ENCODE measurements around the gene LETM1. TPM values are rescaled to one million over a fixed set of nuclear protein-coding genes. Genes with fewer than 3 reads are reported as not detected.
A peak's percentile ranks its signal among the peaks of the same experiment; 100 is the strongest.

The LETM1 gene
- total and polyA plus RNA-seq, 2 of the 13 experiments (the other 11 are each of a cell fraction or from before 2014, with no cell fraction given) = 9.7 to 41.6 TPM

GRCh38 chr4:1797861-1798579 is 57.9 kb downstream of the LETM1 start (continued):
- no peak for TF ChIP-seq NFIC (IDR thresholded peaks at IDR 0.05; ENCODE audit: low read length)
- TF ChIP-seq IKZF1 (IDR thresholded peaks at IDR 0.05) = no peak
- TF ChIP-seq TRIM22 (IDR thresholded peaks at IDR 0.05) = no peak
- TF ChIP-seq ZBTB42 (CRISPR knock-in tag; IDR thresholded peaks at IDR 0.05) = no peak
- peak; percentile 34; the same call in 1 of the 2 replicates for TF ChIP-seq SNAI1 (CRISPR knock-in tag; IDR thresholded peaks at IDR 0.05; ENCODE audit: borderline replicate concordance)
- TF ChIP-seq JARID2 (CRISPR knock-in tag; IDR thresholded peaks at IDR 0.05; ENCODE audit: insufficient replicate concordance) = no peak
- no peak for TF ChIP-seq TEAD2 (CRISPR knock-in tag; IDR thresholded peaks at IDR 0.05)
- TF ChIP-seq SIN3A (IDR thresholded peaks at IDR 0.05; ENCODE audit: borderline replicate concordance, low read depth, low read length) = 0 out of 2 replicates have a peak, but pooled peaks have one; percentile 59
- TF ChIP-seq MIER3 (CRISPR knock-in tag; IDR thresholded peaks at IDR 0.05; ENCODE audit: borderline replicate concordance) = no peak
- TF ChIP-seq HNRNPUL1 (IDR thresholded peaks at IDR 0.05; ENCODE audit: low read depth, low read length) = no peak
- no peak for TF ChIP-seq ZFP36L2 (CRISPR knock-in tag; IDR thresholded peaks at IDR 0.05)
- TF ChIP-seq PRPF4 (IDR thresholded peaks at IDR 0.05; ENCODE audit: low read depth, low read length, poor library complexity, severe bottlenecking) = no peak
- TF ChIP-seq ZSCAN20 (CRISPR knock-in tag; IDR thresholded peaks at IDR 0.05; ENCODE audit: borderline replicate concordance) = no peak
- TF ChIP-seq TFE3 (CRISPR knock-in tag; IDR thresholded peaks at IDR 0.05) = no peak
- TF ChIP-seq IKZF5 (CRISPR knock-in tag; IDR thresholded peaks at IDR 0.05) = peak; percentile 39; the same call in 1 of the 2 replicates
- no peak for TF ChIP-seq BCLAF1 (IDR thresholded peaks at IDR 0.05)
- TF ChIP-seq MXD1 (CRISPR knock-in tag; IDR thresholded peaks at IDR 0.05) = peak; percentile 7; the same call in 1 of the 2 replicates
- peak; percentile 21; the same call in 1 of the 2 replicates for TF ChIP-seq KDM3A (CRISPR knock-in tag; IDR thresholded peaks at IDR 0.05; ENCODE audit: low read depth)
- no peak for TF ChIP-seq POLR2AphosphoS5 (IDR thresholded peaks at IDR 0.05; ENCODE audit: low read depth, low read length)
- TF ChIP-seq ZNF354B (CRISPR knock-in tag; IDR thresholded peaks at IDR 0.05) = no peak
- no peak for TF ChIP-seq ZNF326 (CRISPR knock-in tag; IDR thresholded peaks at IDR 0.05; ENCODE audit: borderline replicate concordance)
- no peak for TF ChIP-seq SYNCRIP (IDR thresholded peaks at IDR 0.05; ENCODE audit: insufficient read depth, low read depth, low read length)
- no peak for TF ChIP-seq HMG20A (CRISPR knock-in tag; IDR thresholded peaks at IDR 0.05; ENCODE audit: borderline replicate concordance)
- no peak; the same call in 1 of the 2 replicates for TF ChIP-seq ZFP90 (CRISPR knock-in tag; IDR thresholded peaks at IDR 0.05; ENCODE audit: borderline replicate concordance)
- TF ChIP-seq PLRG1 (conservative IDR thresholded peaks at IDR 0.05) = no peak
